HG03108 (cell line): Measurements from ENCODE around the gene P2RY2.
"Not testable (repeated sequence)": the region's sequence is repeated elsewhere in the genome, so short reads cannot be mapped to it uniquely, and the experiment has no call there.

Experiments
- ATAC-seq: cut with Tn5 transposase; IDR thresholded peaks from one replicate; pipeline ENCODE4 v1.9.1; 2021; ENCODE audit warnings: moderate library complexity; ENCODE audit not compliant: unreplicated experiment

Gene P2RY2

GRCh38 chr11:73265278-73265810 lies 47.3 kb downstream of the P2RY2 start:
- no peak for ATAC-seq

GRCh38 chr11:73265853-73266645 lies 48.0 kb downstream of the P2RY2 start:
- ATAC-seq, result no peak

- ATAC-seq, result no peak
Measured at GRCh38 chr11:73266646-73267020, 48.6 kb downstream of the P2RY2 start.

- no peak for ATAC-seq
Measured at GRCh38 chr11:73267122-73267846, 49.2 kb downstream of the P2RY2 start.

DNA sequence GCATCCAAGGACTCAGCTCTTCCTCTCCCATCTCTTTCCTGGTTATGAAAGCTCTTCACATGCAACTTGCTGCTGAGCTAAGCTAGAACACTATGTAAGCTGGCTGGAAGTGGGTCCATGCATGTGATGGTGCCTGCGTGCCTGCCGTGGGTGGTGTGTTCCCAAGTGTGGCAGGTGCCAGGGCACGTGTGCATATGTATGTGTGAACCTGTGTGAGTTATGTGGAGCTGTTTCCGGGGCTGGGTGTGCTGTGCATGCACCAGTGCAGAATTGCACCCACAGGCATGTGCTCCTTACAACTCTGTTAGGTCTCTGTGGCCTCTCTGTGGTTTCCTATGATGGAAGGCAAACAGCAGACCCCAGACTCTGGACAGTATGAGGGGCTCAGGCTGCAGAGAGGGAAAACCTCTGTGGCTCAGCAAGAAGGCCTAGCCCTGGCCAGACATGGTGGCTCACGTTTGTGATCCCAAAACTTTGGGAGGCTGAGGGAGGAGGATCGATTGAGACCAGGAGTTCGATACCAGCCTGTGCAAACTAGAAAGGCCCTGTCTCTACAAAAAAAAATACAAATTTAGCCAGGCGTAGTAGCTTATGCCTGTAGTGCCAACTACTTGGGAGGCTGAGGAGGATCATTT lies 49.9 kb downstream of the P2RY2 start:
- ATAC-seq, result no peak

GRCh38 chr11:73268671-73269271 lies 50.7 kb downstream of the P2RY2 start:
- no peak for ATAC-seq

DNA sequence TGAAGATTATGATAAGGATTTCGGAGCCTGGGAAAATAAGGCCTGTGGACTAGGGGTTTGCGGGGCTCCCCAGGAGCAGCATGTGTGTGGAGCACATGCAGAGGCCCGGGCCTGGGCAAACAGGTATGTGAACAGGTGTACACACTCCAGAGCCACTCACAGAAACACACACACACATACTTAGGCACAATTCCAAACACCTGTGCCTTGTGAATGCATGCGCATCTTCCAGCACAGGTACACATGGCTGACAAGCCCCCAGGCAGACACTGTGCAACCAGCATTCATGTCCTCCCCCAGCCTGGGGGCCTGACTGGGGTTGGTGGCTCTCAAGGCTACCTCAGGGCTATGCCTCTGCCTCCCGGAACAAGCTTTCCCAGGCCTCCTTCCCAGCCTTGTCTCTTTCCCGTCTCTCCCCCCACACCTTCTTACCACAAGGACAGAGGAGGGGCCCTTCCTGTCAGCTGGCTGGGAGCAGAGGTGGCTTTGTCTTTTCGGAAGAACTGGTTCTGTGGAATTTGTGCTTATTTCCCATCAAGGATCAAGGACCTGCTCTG lies 51.5 kb downstream of the P2RY2 start:
- ATAC-seq, result no peak

GRCh38 chr11:73270016-73270854 lies 52.2 kb downstream of the P2RY2 start:
- no peak for ATAC-seq

GRCh38 chr11:73270855-73271477 lies 52.9 kb downstream of the P2RY2 start:
- ATAC-seq, result no peak

GRCh38 chr11:73271478-73271865 lies 53.4 kb downstream of the P2RY2 start:
- ATAC-seq, result not testable (repeated sequence)

DNA sequence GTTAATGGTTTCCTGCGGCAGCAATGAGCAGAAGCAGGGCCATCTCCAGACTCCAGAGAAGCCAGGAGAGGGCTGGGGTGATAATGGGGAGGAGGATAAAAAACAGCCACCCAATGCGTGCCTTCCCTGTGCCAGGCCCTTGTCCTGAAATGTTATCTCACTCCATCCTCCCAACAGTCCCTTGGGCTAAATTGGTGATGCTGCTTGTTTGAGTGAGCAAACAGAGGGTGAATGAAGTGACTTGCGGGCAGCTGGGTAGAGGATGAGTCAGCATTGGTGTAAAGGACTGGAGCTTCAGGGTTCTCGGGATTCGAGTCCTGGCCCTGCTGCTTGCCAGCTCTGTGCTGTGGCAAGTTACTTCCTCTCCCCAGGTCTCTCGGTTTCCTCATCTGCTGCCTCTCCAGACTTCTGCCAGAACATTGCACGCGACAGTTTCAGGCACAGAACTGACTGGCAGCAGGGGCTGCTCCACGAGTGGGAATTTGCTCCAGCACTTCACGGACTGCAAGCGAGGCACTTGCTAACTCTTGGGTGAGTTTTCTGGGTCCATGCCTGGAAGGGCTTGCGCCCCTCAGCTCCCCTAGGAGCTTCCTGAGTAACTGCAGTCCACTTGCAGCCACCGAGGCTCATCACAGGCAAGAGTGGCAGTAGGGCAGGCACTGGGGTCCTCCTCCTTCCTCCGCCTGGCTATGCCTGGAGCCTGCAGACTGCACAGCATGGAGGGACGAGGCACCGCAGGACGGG lies 54.0 kb downstream of the P2RY2 start, which contains the start of gene P2RY6:
TSS of gene P2RY6 (plus strand) at position 403 of the 744 bp plus-strand sequence. CDS start 24,181 bp downstream, outside the sequence.
- ATAC-seq, result no peak

GRCh38 chr11:73272680-73273038 lies 54.6 kb downstream of the P2RY2 start:
- no peak for ATAC-seq

GRCh38 chr11:73273222-73273895 lies 55.3 kb downstream of the P2RY2 start:
- ATAC-seq, result no peak

- not testable (repeated sequence) for ATAC-seq
Measured at GRCh38 chr11:73274191-73274590, 56.1 kb downstream of the P2RY2 start.

- no peak for ATAC-seq
Measured at GRCh38 chr11:73274722-73275380, 56.8 kb downstream of the P2RY2 start.

DNA sequence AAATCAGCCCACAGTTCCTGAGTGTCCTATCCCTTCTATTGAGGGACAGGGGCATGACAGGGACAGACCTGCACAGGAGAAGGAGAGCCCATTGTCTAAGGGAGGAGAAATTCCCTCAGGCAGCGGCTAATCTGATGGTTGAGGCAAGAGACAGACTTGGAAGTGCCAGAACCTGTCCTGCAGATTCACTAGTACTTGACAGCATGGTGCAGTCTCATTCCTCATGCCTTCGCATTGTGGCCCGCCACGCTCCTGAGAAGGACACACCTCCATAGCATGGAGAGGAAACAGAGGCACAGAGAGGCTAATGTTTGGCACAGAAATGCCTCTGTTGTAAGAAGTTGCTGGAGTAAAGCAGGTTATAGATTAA lies 57.3 kb downstream of the P2RY2 start:
- no peak for ATAC-seq

DNA sequence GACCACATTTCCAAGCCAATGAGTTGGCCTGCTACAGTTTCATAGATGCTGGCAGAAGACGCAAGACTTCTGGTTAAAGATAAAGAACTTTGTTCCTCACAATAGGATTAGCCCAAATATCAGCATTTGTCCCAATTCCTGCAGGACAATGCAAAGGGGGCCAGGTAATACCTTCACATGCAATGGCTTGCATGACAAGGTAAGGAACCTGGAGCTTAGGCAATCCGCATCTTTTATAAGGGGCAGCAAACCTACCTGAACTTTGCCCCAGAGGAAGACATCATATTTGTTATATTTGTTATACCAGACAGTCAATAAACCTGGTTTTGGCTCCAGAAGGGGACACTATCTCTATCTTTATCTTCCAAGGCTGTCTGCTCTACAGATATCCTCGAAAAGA lies 59.4 kb downstream of the P2RY2 start:
- ATAC-seq, result no peak

- ATAC-seq, result no peak
Measured at GRCh38 chr11:73280626-73281025, 62.5 kb downstream of the P2RY2 start.
